Measurements from ENCODE around the gene ADCY2. TPM values are rescaled to one million over a fixed set of nuclear protein-coding genes. Genes with fewer than 3 reads are reported as not detected.

ADCY2 gene
- total RNA-seq, 2 experiments from 2014 or later = not detected

GRCh38 chr5:7802855-7803254 lies 406.9 kb downstream of the ADCY2 start:
- ChIA-PET POLR2A (no interaction called here), CTCF (ENCODE audit: unreplicated experiment) (no interaction called here)
- no peak for DNase-seq (ENCODE audit: low spot score)
- H3K4me1 ChIP-seq (ENCODE audit: insufficient read depth, low read length, poor library complexity, severe bottlenecking) = no peaks in the 10 kb centered on the region
- no peaks in the 10 kb centered on the region for H3K9me3 ChIP-seq (ENCODE audit: low read length)
- H3K27ac ChIP-seq (ENCODE audit: low read depth, low read length, poor library complexity, severe bottlenecking) = no peak overlapping the region
- no peak overlapping the region for H3K4me2 ChIP-seq (ENCODE audit: low read length)
- H3K36me3 ChIP-seq (ENCODE audit: insufficient read depth, low read length) = no peaks in the 10 kb centered on the region
- no peaks in the 10 kb centered on the region for H3K79me2 ChIP-seq (ENCODE audit: insufficient read depth, low read depth, low read length)
- H2AFZ ChIP-seq (ENCODE audit: low read length) = no peak overlapping the region
- no TSS peak for BruUV-seq (replicated peaks)
- no peaks in the 10 kb centered on the region for H4K20me1 ChIP-seq (ENCODE audit: insufficient read depth, low read length)
- no peaks in the 10 kb centered on the region for H3K9me2 ChIP-seq (ENCODE audit: insufficient read depth, low read length)
- H3K4me3 ChIP-seq (ENCODE audit: low read depth, low read length, poor library complexity, severe bottlenecking) = no peak overlapping the region
- TF ChIP-seq CTCF (conservative IDR thresholded peaks at IDR 0.05; ENCODE audit: low read length) (no peak), EZH2phosphoT487 (IDR thresholded peaks at IDR 0.05; ENCODE audit: borderline replicate concordance, low read depth, low read length) (no peak)
- intact Hi-C loops (cut with micrococcal nuclease; ENCODE audit: unreplicated experiment) = no loop called here

GRCh38 chr5:7803937-7804336 lies 408.0 kb downstream of the ADCY2 start:
- Histone ChIP-seq H2AFZ (ENCODE audit: low read length) (no peak overlapping the region), H3K4me2 (ENCODE audit: low read length) (no peak overlapping the region), H3K36me3 (ENCODE audit: insufficient read depth, low read length) (no peaks in the 10 kb centered on the region), H3K9me3 (ENCODE audit: low read length) (no peaks in the 10 kb centered on the region), H4K20me1 (ENCODE audit: insufficient read depth, low read length) (no peaks in the 10 kb centered on the region), H3K4me3 (ENCODE audit: low read depth, low read length, poor library complexity, severe bottlenecking) (no peak overlapping the region), H3K79me2 (ENCODE audit: insufficient read depth, low read depth, low read length) (no peaks in the 10 kb centered on the region), H3K9me2 (ENCODE audit: insufficient read depth, low read length) (no peaks in the 10 kb centered on the region), H3K27ac (ENCODE audit: low read depth, low read length, poor library complexity, severe bottlenecking) (no peak overlapping the region), H3K4me1 (ENCODE audit: insufficient read depth, low read length, poor library complexity, severe bottlenecking) (no peaks in the 10 kb centered on the region)
- POLR2A ChIA-PET = no interaction called here
- CTCF ChIA-PET (ENCODE audit: unreplicated experiment) = no interaction called here
- no peak for TF ChIP-seq CTCF (conservative IDR thresholded peaks at IDR 0.05; ENCODE audit: low read length)
- no TSS peak for BruUV-seq (replicated peaks)
- no peak for DNase-seq (ENCODE audit: low spot score)
- intact Hi-C loops (cut with micrococcal nuclease; ENCODE audit: unreplicated experiment) = no loop called here

DNA sequence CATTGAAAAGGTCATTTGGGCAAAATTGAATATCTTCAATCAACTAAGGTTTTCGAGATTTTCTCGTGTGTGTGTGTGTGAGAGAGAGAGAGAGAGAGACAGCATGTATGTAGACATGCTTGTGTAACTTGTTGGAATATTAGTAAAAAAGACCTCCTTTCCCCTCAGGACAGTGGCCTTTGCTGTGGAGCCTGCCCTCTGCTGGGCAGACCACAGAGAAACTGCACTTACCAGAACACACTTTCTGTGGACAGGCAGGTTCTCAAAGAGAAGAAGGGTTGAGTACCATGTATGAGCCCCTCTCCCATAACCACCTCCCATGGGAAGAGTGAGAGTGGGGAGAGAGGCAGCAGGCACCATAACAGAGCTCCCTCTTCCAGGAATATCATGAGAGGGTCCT lies 409.4 kb downstream of the ADCY2 start:
- no peak overlapping the region for H3K4me2 ChIP-seq (ENCODE audit: low read length)
- no peaks in the 10 kb centered on the region for H3K4me1 ChIP-seq (ENCODE audit: insufficient read depth, low read length, poor library complexity, severe bottlenecking)
- intact Hi-C loops (cut with micrococcal nuclease; ENCODE audit: unreplicated experiment) = no loop called here
- ChIA-PET CTCF (ENCODE audit: unreplicated experiment) (no interaction called here), POLR2A (interaction anchor here (1.1 kb wide), 1 partner anchor 9 kb away, joined by 3 read pairs; no protein-coding TSS in a partner anchor)
- H2AFZ ChIP-seq (ENCODE audit: low read length) = no peak overlapping the region
- TF ChIP-seq EZH2phosphoT487 (IDR thresholded peaks at IDR 0.05; ENCODE audit: borderline replicate concordance, low read depth, low read length) (no peak), CTCF (conservative IDR thresholded peaks at IDR 0.05; ENCODE audit: low read length) (peak; percentile 56)
- H3K27ac ChIP-seq (ENCODE audit: low read depth, low read length, poor library complexity, severe bottlenecking) = no peak overlapping the region
- no peaks in the 10 kb centered on the region for H3K9me2 ChIP-seq (ENCODE audit: insufficient read depth, low read length)
- H4K20me1 ChIP-seq (ENCODE audit: insufficient read depth, low read length) = no peaks in the 10 kb centered on the region
- H3K9me3 ChIP-seq (ENCODE audit: low read length) = no peaks in the 10 kb centered on the region
- DNase-seq (ENCODE audit: low spot score) = no peak
- no peaks in the 10 kb centered on the region for H3K79me2 ChIP-seq (ENCODE audit: insufficient read depth, low read depth, low read length)
- H3K4me3 ChIP-seq (ENCODE audit: low read depth, low read length, poor library complexity, severe bottlenecking) = no peak overlapping the region
- BruUV-seq (replicated peaks) = no TSS peak
- no peaks in the 10 kb centered on the region for H3K36me3 ChIP-seq (ENCODE audit: insufficient read depth, low read length)

All from OCI-LY7 (cell line).